ENCODE measurements around the gene CBFA2T2. TPM values are rescaled to one million over a fixed set of nuclear protein-coding genes. Genes with fewer than 3 reads are reported as not detected.

The CBFA2T2 gene
- polyA plus RNA-seq, 1 donor (not counting 4 experiments of a cell fraction or from before 2014, with no cell fraction given), result 6.8 TPM

GRCh38 chr20:33650753-33651561 lies 161.1 kb downstream of the CBFA2T2 start:
- Histone ChIP-seq H2AFZ (ENCODE audit: control insufficient read depth, low read length) (no peak overlapping the region), H4K20me1 (ENCODE audit: control insufficient read depth, extremely low read depth, insufficient read depth, low read length) (peaks cover 3% of the 10 kb centered on the region), H3K9me3 (ENCODE audit: control insufficient read depth, low read depth, low read length) (no peaks in the 10 kb centered on the region), H3K4me3 (ENCODE audit: control insufficient read depth in 2 of 3, extremely low read depth in 1 of 3, insufficient read depth in 2 of 3, low read depth in 1 of 3, low read length in 3 of 3) (no peak overlapping the region), H3K27ac (ENCODE audit: control insufficient read depth, insufficient read depth, low read length) (no peak overlapping the region), H3K9ac (ENCODE audit: control insufficient read depth, extremely low read depth, insufficient read depth, low read length) (no peak overlapping the region), H3K4me2 (ENCODE audit: control insufficient read depth, extremely low read depth, insufficient read depth, low read depth, low read length) (peak overlapping the region; percentile 44), H3K36me3 (ENCODE audit: control insufficient read depth in 2 of 2, extremely low read depth in 1 of 2, insufficient read depth in 2 of 2, low read length in 2 of 2) (no peaks in the 10 kb centered on the region), H3K9me1 (ENCODE audit: control insufficient read depth, extremely low read depth, insufficient read depth, low read length) (peaks cover 7% of the 10 kb centered on the region), H3K27me3 (ENCODE audit: control insufficient read depth, extremely low read depth, insufficient read depth, low read length) (no peaks in the 10 kb centered on the region), H3K4me1 (ENCODE audit: control insufficient read depth, extremely low read depth, insufficient read depth, low read length) (peaks cover 35% of the 10 kb centered on the region), H3K79me2 (ENCODE audit: control insufficient read depth, insufficient read depth, low read length) (no peaks in the 10 kb centered on the region)
- no peak for FAIRE-seq
- no peak for DNase-seq (ENCODE audit: low read depth, low spot score)
- TF ChIP-seq EZH2 (IDR thresholded peaks at IDR 0.05; ENCODE audit: low read length), result no peak
- TF ChIP-seq CTCF (optimal IDR thresholded peaks at IDR 0.05 in 1 of 3, IDR thresholded peaks at IDR 0.05 in 1 of 3, conservative IDR thresholded peaks at IDR 0.05 in 1 of 3; ENCODE audit: extremely low read depth in 1 of 3, insufficient read depth in 2 of 3, low read length in 3 of 3), result no peak
- dilution Hi-C loops (cut with MboI; ENCODE audit: extremely low pct_ligation_motif_present, low sequenced_read_pairs), result no loop called here

DNA sequence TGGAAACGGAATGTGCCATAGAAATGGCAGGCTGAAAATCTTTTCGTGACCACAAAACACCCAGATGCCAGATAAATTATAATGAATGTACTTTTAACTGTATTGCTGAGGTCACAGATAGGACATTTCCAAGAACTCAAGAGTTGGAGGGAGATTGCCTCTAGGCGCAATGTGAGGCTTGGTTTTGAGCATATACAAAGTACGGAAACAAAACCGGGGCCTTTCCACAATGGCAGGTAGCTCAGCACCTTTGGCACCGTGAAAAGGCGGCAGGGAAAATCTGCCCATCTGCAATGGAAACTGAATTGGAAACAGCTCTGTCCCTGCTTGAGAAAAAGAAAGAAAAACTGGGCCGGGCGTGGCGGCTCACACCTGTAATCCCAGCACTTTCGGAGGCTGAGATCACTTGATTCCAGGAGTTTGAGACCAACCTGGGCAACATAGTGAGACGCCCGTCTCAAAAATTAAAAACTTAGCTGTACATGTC lies 161.7 kb downstream of the CBFA2T2 start:
- no peaks in the 10 kb centered on the region for H3K79me2 ChIP-seq (ENCODE audit: control insufficient read depth, insufficient read depth, low read length)
- FAIRE-seq (no peak), DNase-seq (ENCODE audit: low read depth, low spot score) (no peak)
- no peaks in the 10 kb centered on the region for H3K9me3 ChIP-seq (ENCODE audit: control insufficient read depth, low read depth, low read length)
- peaks cover 3% of the 10 kb centered on the region for H4K20me1 ChIP-seq (ENCODE audit: control insufficient read depth, extremely low read depth, insufficient read depth, low read length)
- no peak overlapping the region for H3K4me3 ChIP-seq (ENCODE audit: control insufficient read depth in 2 of 3, extremely low read depth in 1 of 3, insufficient read depth in 2 of 3, low read depth in 1 of 3, low read length in 3 of 3)
- no peak overlapping the region for H2AFZ ChIP-seq (ENCODE audit: control insufficient read depth, low read length)
- peaks cover 7% of the 10 kb centered on the region for H3K9me1 ChIP-seq (ENCODE audit: control insufficient read depth, extremely low read depth, insufficient read depth, low read length)
- TF ChIP-seq CTCF (optimal IDR thresholded peaks at IDR 0.05 in 1 of 3, IDR thresholded peaks at IDR 0.05 in 1 of 3, conservative IDR thresholded peaks at IDR 0.05 in 1 of 3; ENCODE audit: extremely low read depth in 1 of 3, insufficient read depth in 2 of 3, low read length in 3 of 3) (no peak), EZH2 (IDR thresholded peaks at IDR 0.05; ENCODE audit: low read length) (no peak)
- H3K27ac ChIP-seq (ENCODE audit: control insufficient read depth, insufficient read depth, low read length), result no peak overlapping the region
- H3K27me3 ChIP-seq (ENCODE audit: control insufficient read depth, extremely low read depth, insufficient read depth, low read length), result no peaks in the 10 kb centered on the region
- no peaks in the 10 kb centered on the region for H3K36me3 ChIP-seq (ENCODE audit: control insufficient read depth in 2 of 2, extremely low read depth in 1 of 2, insufficient read depth in 2 of 2, low read length in 2 of 2)
- dilution Hi-C loops (cut with MboI; ENCODE audit: extremely low pct_ligation_motif_present, low sequenced_read_pairs), result no loop called here
- no peak overlapping the region for H3K9ac ChIP-seq (ENCODE audit: control insufficient read depth, extremely low read depth, insufficient read depth, low read length)
- no peak overlapping the region for H3K4me2 ChIP-seq (ENCODE audit: control insufficient read depth, extremely low read depth, insufficient read depth, low read depth, low read length)
- peaks cover 35% of the 10 kb centered on the region for H3K4me1 ChIP-seq (ENCODE audit: control insufficient read depth, extremely low read depth, insufficient read depth, low read length)

All from keratinocyte (primary cell).